GM12878 (cell line): ENCODE results near the gene FBXL22. TPM values are rescaled to one million over a fixed set of nuclear protein-coding genes. Genes with fewer than 3 reads are reported as not detected.

Experiments
- ATAC-seq: fragments of 200-7000 bp; cut with Tn5 transposase; 3 replicates; pipeline ENCODE4 v1.9.1; 2020; ENCODE audit warnings: mild to moderate bottlenecking, moderate library complexity
- BruUV-seq: library from RNA; stranded (reverse); fragments of 400-500 nt; replicated peaks from 2 replicates; lab custom pipeline; 2021; lab: Mats Ljungman, UMichigan
- CTCF ChIA-PET: fragments of 300-600 bp; sonication (Branson Sonifier 250); formaldehyde crosslinking; extraction: SDS; loops from one replicate; lab custom pipeline; 2021; ENCODE audit warnings: inconsistent platforms; lab: Yijun Ruan, JAX
- POLR2A ChIA-PET: fragments of 350-600 bp; formaldehyde crosslinking; extraction: SDS; loops from one replicate; lab custom pipeline; 2021; ENCODE audit warnings: inconsistent platforms; lab: Charles Lee
- RAD21 ChIA-PET: fragments of 300-600 bp; sonication (Branson Sonifier 250); formaldehyde crosslinking; loops from one replicate; lab custom pipeline; 2023; ENCODE audit warnings: antibody characterized with exemption; ENCODE audit not compliant: unreplicated experiment; lab: Charles Lee
- SMC1A ChIA-PET: fragments of 300-600 bp; sonication (Branson Sonifier 250); formaldehyde crosslinking; loops from one replicate; lab custom pipeline; 2023; ENCODE audit not compliant: unreplicated experiment, uncharacterized antibody; lab: Charles Lee
- DNase-seq: peaks from one replicate; pipeline ENCODE4 v3.0.0-alpha.2; 2011; ENCODE audit warnings: low read depth, low spot score
- FAIRE-seq: peaks from 3 replicates; lab custom pipeline; 2011; peaks lifted over from hg19 to GRCh38; lab: Jason Lieb, UNC
- H2AFZ ChIP-seq: 2 replicates; pipeline ENCODE4 v1.6.0; 2011; ENCODE audit warnings: low read depth, low read length, control low read depth; ENCODE audit not compliant: control insufficient read depth
- H3K27ac ChIP-seq: 2 replicates; pipeline ENCODE4 v1.5.1; 2011; ENCODE audit warnings: control low read depth; ENCODE audit not compliant: control insufficient read depth, insufficient read depth
- H3K27me3 ChIP-seq, 2 experiments: replicated peaks in 1 of 2; 2 replicates each; pipeline versions ENCODE4 v1.6.0 to v1.6.1; 2011; ENCODE audit warnings: low read length in 1 of 2; ENCODE audit not compliant: control insufficient read depth in 2 of 2, insufficient read depth in 2 of 2
- H3K36me3 ChIP-seq, 2 experiments: 2 replicates each; pipeline ENCODE4 v1.5.1; 2011; ENCODE audit warnings: low read length in 1 of 2; ENCODE audit not compliant: control insufficient read depth in 2 of 2, insufficient read depth in 2 of 2
- H3K4me1 ChIP-seq: 2 replicates; pipeline ENCODE4 v1.6.1; 2011; ENCODE audit warnings: mild to moderate bottlenecking, low read length, moderate library complexity, mixed read lengths; ENCODE audit not compliant: control insufficient read depth, insufficient read depth
- H3K4me2 ChIP-seq: 2 replicates; pipeline ENCODE4 v1.6.0; 2011; ENCODE audit warnings: control low read depth; ENCODE audit not compliant: control insufficient read depth, insufficient read depth
- H3K4me3 ChIP-seq: fragments of 200-600 bp; sonication (generic); 2 replicates; pipeline ENCODE4 v1.5.1; 2016
- H3K79me2 ChIP-seq: 2 replicates; pipeline ENCODE4 v1.6.0; 2011; ENCODE audit warnings: low read length; ENCODE audit not compliant: control insufficient read depth, insufficient read depth
- H3K9ac ChIP-seq: 2 replicates; pipeline ENCODE4 v1.8.0; 2011; ENCODE audit warnings: low read length, control low read depth, mixed read lengths; ENCODE audit not compliant: control insufficient read depth, insufficient read depth
- H3K9me3 ChIP-seq: replicated peaks from 3 replicates; pipeline ENCODE4 v1.5.1; 2011; ENCODE audit warnings: mild to moderate bottlenecking, low read length; ENCODE audit not compliant: control insufficient read depth, insufficient read depth
- H4K20me1 ChIP-seq: 2 replicates; pipeline ENCODE4 v1.6.0; 2011; ENCODE audit not compliant: control insufficient read depth, insufficient read depth
- E2F8 ChIP-seq: fragments of 450-650 bp; IDR thresholded peaks from 2 replicates; pipeline ENCODE4 v1.6.1; 2018; ENCODE audit warnings: mild to moderate bottlenecking, low read depth, moderate library complexity; ENCODE audit not compliant: partially characterized antibody
- FOXK2 ChIP-seq: fragments of 450-650 bp; IDR thresholded peaks from 2 replicates; pipeline ENCODE4 v1.6.1; 2017; ENCODE audit warnings: mild to moderate bottlenecking, moderate library complexity
- TBL1XR1 ChIP-seq: IDR thresholded peaks from 2 replicates; pipeline ENCODE4 v1.6.1; 2012; ENCODE audit warnings: low read depth, low read length, improper control_type of control experiment
- WGBS: methylation state at CpG from one replicate; pipeline ENCODE4 v1.1.6; 2016; ENCODE audit warnings: low lambda C conversion rate; ENCODE audit not compliant: insufficient replicate concordance, insufficient coverage; ENCODE audit errors: missing lambda C conversion rate; 5-methylcytosine and 5-hydroxymethylcytosine counted together
- in situ Hi-C: fragments of 300-500 bp; cut with MboI; formaldehyde crosslinking; loops from 9 replicates; pipeline ENCODE4 v1.14.3; 2018; ENCODE audit warnings: mixed read lengths
- intact Hi-C: fragments of 100-400 bp; cut with micrococcal nuclease; formaldehyde crosslinking; loops from one replicate; pipeline ENCODE4 v1.14.2; 2022; ENCODE audit not compliant: unreplicated experiment
- polyA plus RNA-seq, 11 experiments: library from polyadenylated mRNA; depleted of rRNA in 4 of 11; unstranded in 6 of 11; stranded (reverse) in 5 of 11; fragments of >200 nt; fragmentation: Nextera tagmentation in 4 of 11; fragmentation: Illumina TruSeq in 1 of 11; extraction: Ambion mirVana in 4 of 11; extraction: Trizol in 1 of 11; gene quantifications; 1 replicate in 1 of 11; 2 replicates in 10 of 11; pipeline versions ENCODE4 v1.2.1 to v1.2.3, GENCODE V29; 2011 to 2016; ENCODE audit warnings: inconsistent platforms in 2 of 11, missing spikeins in 2 of 11, low read depth in 1 of 11
- total RNA-seq, 4 experiments: library from RNA; depleted of rRNA in 3 of 4; stranded (reverse); fragments of >200 nt in 3 of 4; fragmentation: Illumina TruSeq in 1 of 4; extraction: Trizol in 1 of 4; gene quantifications; 2 replicates each; pipeline versions ENCODE4 v1.2.1 to v1.2.3, GENCODE V29; 2013 to 2021

Gene FBXL22
- total and polyA plus RNA-seq, 10 of the 15 experiments (the other 5 are each of a cell fraction or from before 2014, with no cell fraction given), result 0.05 to 2.6 (median 0.52) TPM

GRCh38 chr15:63559753-63560152, 37.4 kb upstream of the FBXL22 start:
- FAIRE-seq, result no peak
- intact Hi-C loops (no loop called here), in situ Hi-C loops (no loop called here)
- Histone ChIP-seq H3K36me3 (peaks cover 20 to 26% of the 10 kb centered on the region in 2 experiments), H3K4me2 (no peak overlapping the region), H2AFZ (no peak overlapping the region), H3K27me3 (no peaks in the 10 kb centered on the region), H3K27ac (no peak overlapping the region), H3K9me3 (no peaks in the 10 kb centered on the region), H3K4me1 (peaks cover 5% of the 10 kb centered on the region), H3K4me3 (no peak overlapping the region), H4K20me1 (no peaks in the 10 kb centered on the region), H3K79me2 (peaks cover 2% of the 10 kb centered on the region), H3K9ac (no peak overlapping the region)
- ChIA-PET CTCF (interaction anchor here (0.6 to 1.2 kb wide), 3 partner anchors 39 to 145 kb away, joined by 3 to 7 read pairs (median 5); no protein-coding TSS in a partner anchor), RAD21 (interaction anchor here (1.2 to 1.5 kb wide), 5 partner anchors 23 to 93 kb away, joined by 3 to 6 read pairs (median 4); no protein-coding TSS in a partner anchor), SMC1A (interaction anchor here (0.6 to 4.5 kb wide), 9 partner anchors 9 to 88 kb away, joined by 3 to 30 read pairs (median 3); no protein-coding TSS in a partner anchor), POLR2A (interaction anchor here (0.6 to 1.1 kb wide), 4 partner anchors 23 to 549 kb away, joined by 3 to 4 read pairs (median 4); no protein-coding TSS in a partner anchor)
- ATAC-seq, result no peak
- no peak for DNase-seq
- 99% methylated on average over 5 of the region's 5 CpGs for WGBS
- BruUV-seq, result no TSS peak
- TF ChIP-seq TBL1XR1 (no peak), E2F8 (no peak), FOXK2 (no peak)
